ENCODE data around the gene MRM2. TPM values are rescaled to one million over a fixed set of nuclear protein-coding genes. Genes with fewer than 3 reads are reported as not detected.

The MRM2 gene
- total RNA-seq, 1 experiment from 2014 or later: 34.7 TPM

- no peak overlapping the region for H3K27ac ChIP-seq (ENCODE audit: low read depth, low read length)
- no peaks in the 10 kb centered on the region for H4K20me1 ChIP-seq (ENCODE audit: insufficient read depth)
- H2AFZ ChIP-seq (ENCODE audit: low read depth, low read length, poor library complexity, severe bottlenecking): no peak overlapping the region
- H3K4me1 ChIP-seq (ENCODE audit: control insufficient read depth in 1 of 2, insufficient read depth in 2 of 2, low read length in 2 of 2): no peaks in the 10 kb centered on the region
- H3K9me3 ChIP-seq (ENCODE audit: control insufficient read depth in 1 of 2, insufficient read depth in 1 of 2, low read depth in 1 of 2, low read length in 2 of 2): peaks cover 0 to 11% of the 10 kb centered on the region in 2 experiments; a peak in 2 of 4 replicates
- no peak for DNase-seq (ENCODE audit: low read depth, low spot score)
- H3K4me3 ChIP-seq (replicated peaks in 1 of 2; ENCODE audit: low read depth in 1 of 2, low read length in 2 of 2): no peak overlapping the region
- H3K27me3 ChIP-seq (ENCODE audit: insufficient read depth, low read length): no peaks in the 10 kb centered on the region
- ATAC-seq: no peak
- H3K36me3 ChIP-seq (ENCODE audit: control insufficient read depth in 1 of 2, insufficient read depth in 2 of 2, low read length in 2 of 2): peaks cover 3 to 28% of the 10 kb centered on the region in 2 experiments
- H3K9ac ChIP-seq (ENCODE audit: low read length): no peak overlapping the region
- ChIA-PET RAD21 (ENCODE audit: low non-redundant PET in 1 of 2, low total read pairs in 2 of 2, uncharacterized antibody in 2 of 2, unreplicated experiment in 2 of 2) (no interaction called here), CTCF (no interaction called here), POLR2A (no interaction called here)
- intact Hi-C loops (cut with micrococcal nuclease): no loop called here
- no peak overlapping the region for H3K4me2 ChIP-seq (ENCODE audit: low read length)
- no TSS peak for BruUV-seq (replicated peaks)
- no peaks in the 10 kb centered on the region for H3K9me2 ChIP-seq (ENCODE audit: insufficient read depth)
- peaks cover 8% of the 10 kb centered on the region for H3K79me2 ChIP-seq (ENCODE audit: insufficient read depth, low read length)
- TF ChIP-seq CEBPB (IDR thresholded peaks at IDR 0.05; ENCODE audit: low read depth) (no peak), ATF3 (IDR thresholded peaks at IDR 0.05) (no peak), REST (IDR thresholded peaks at IDR 0.05; ENCODE audit: low read depth) (no peak)
Measured at GRCh38 chr7:2196381-2197378, 45.3 kb downstream of the MRM2 start.

Measured in HCT116 (cell line).